Neural progenitor cell (in vitro differentiated cells): ENCODE measurements around the gene UMAD1. TPM values are rescaled to one million over a fixed set of nuclear protein-coding genes. Genes with fewer than 3 reads are reported as not detected.
A peak's percentile ranks its signal among the peaks of the same experiment; 100 is the strongest.

Experiments
- DNase-seq: peaks from one replicate; pipeline ENCODE4 v3.0.0-alpha.2; 2016; ENCODE audit warnings: low spot score
- H2AFZ ChIP-seq: fragments of 200-600 bp; sonication (generic); replicated peaks from 2 replicates; pipeline ENCODE4 v1.6.1; 2016; ENCODE audit warnings: antibody characterized with exemption
- H3F3A ChIP-seq: fragments of 200-600 bp; sonication (generic); 2 replicates; pipeline ENCODE4 v1.6.1; 2016; ENCODE audit warnings: antibody characterized with exemption, low read depth
- H3K27ac ChIP-seq: fragments of 200-600 bp; sonication (generic); 2 replicates; pipeline ENCODE4 v1.5.1; 2016; ENCODE audit warnings: mild to moderate bottlenecking
- H3K27me3 ChIP-seq: fragments of 200-600 bp; sonication (generic); 2 replicates; pipeline ENCODE4 v1.6.1; 2016; ENCODE audit warnings: mild to moderate bottlenecking, moderate library complexity
- H3K36me3 ChIP-seq: fragments of 200-600 bp; sonication (generic); 2 replicates; pipeline ENCODE4 v1.5.1; 2016
- H3K4me1 ChIP-seq: fragments of 200-600 bp; sonication (generic); 2 replicates; pipeline ENCODE4 v1.6.1; 2016; ENCODE audit warnings: mixed run types
- H3K4me2 ChIP-seq: fragments of 200-600 bp; sonication (generic); 2 replicates; pipeline ENCODE4 v1.6.1; 2016
- H3K4me3 ChIP-seq: fragments of 200-600 bp; sonication (generic); 2 replicates; pipeline ENCODE4 v1.5.1; 2016
- H3K79me2 ChIP-seq: fragments of 200-600 bp; sonication (generic); 2 replicates; pipeline ENCODE4 v1.6.1; 2016; ENCODE audit warnings: low read depth
- H3K9ac ChIP-seq: fragments of 200-600 bp; sonication (generic); 2 replicates; pipeline ENCODE4 v1.6.1; 2016
- H3K9me3 ChIP-seq: fragments of 200-600 bp; sonication (generic); 2 replicates; pipeline ENCODE4 v1.5.1; 2016; ENCODE audit warnings: low read depth
- H4K20me1 ChIP-seq: fragments of 200-600 bp; sonication (generic); 2 replicates; pipeline ENCODE4 v1.6.1; 2016; ENCODE audit warnings: low read depth
- H3K27ac Mint-ChIP-seq: 3 replicates; pipeline ENCODE4 v1.8.0; 2021; ENCODE audit warnings: mixed read lengths
- H3K27me3 Mint-ChIP-seq: 2 replicates; pipeline ENCODE4 v1.8.0; 2022; ENCODE audit warnings: low read depth, mild to moderate bottlenecking, inconsistent platforms, moderate library complexity, mixed read lengths; ENCODE audit not compliant: insufficient read depth
- H3K36me3 Mint-ChIP-seq: 3 replicates; pipeline ENCODE4 v1.8.0; 2021; ENCODE audit warnings: mixed read lengths
- H3K4me1 Mint-ChIP-seq: 3 replicates; pipeline ENCODE4 v1.8.0; 2021; ENCODE audit warnings: mixed read lengths
- H3K4me3 Mint-ChIP-seq: 3 replicates; pipeline ENCODE4 v1.8.0; 2021; ENCODE audit warnings: mild to moderate bottlenecking, moderate library complexity, mixed read lengths
- H3K9me3 Mint-ChIP-seq: 3 replicates; pipeline ENCODE4 v1.8.0; 2020; ENCODE audit warnings: mixed read lengths
- CTCF ChIP-seq: fragments of 200-600 bp; sonication (generic); IDR thresholded peaks from 2 replicates; pipeline ENCODE4 v1.5.1; 2017; ENCODE audit warnings: antibody characterized with exemption, mild to moderate bottlenecking
- EZH2 ChIP-seq: fragments of 200-600 bp; sonication (generic); IDR thresholded peaks from 2 replicates; pipeline ENCODE4 v1.6.1; 2017; ENCODE audit warnings: antibody characterized with exemption, mild to moderate bottlenecking, moderate library complexity
- EZH2phosphoT487 ChIP-seq: fragments of 200-600 bp; sonication (generic); IDR thresholded peaks from 2 replicates; pipeline ENCODE4 v1.6.1; 2017; ENCODE audit warnings: antibody characterized with exemption
- total RNA-seq: library from RNA; depleted of rRNA; stranded (reverse); fragments of >200 nt; gene quantifications from 2 replicates; pipeline ENCODE4 v1.2.3, GENCODE V29; 2015; ENCODE audit warnings: low replicate concordance

UMAD1 gene
- total RNA-seq, 1 donor from 2014 or later, result 23.0 TPM

DNA sequence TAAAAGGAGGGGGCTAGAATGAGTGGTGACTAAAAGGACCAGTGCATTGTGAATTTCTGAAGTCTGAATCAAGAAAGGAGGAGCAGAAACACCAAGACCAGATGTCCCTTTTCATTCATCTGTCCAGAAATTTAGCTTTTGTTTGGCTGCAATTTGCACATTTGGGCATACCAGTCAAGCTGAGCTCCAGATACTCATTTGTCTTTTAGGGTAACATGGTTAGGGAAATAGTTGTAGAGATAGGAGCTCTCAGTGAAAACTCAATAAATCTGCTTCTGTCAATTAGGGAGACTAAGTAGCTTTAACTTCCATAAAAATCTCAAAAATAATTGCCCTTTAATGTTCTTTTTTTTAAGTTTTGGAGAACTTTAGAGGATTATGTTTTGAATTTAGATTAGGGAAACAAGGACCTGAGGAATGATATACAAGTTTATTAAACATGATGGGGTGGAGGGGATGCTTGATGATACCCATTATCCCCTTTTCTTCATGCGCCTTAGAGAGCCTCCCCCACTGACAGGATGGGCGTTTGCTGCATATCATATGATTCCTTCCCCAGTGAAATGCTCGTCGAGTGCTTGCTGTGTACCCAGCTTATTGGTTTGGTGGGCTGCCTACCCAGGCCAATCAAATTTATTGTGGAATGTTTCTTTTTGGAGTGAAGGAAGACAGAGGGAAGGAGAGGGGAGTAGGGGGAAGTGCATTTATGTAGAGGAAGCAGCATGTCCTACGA is 128.6 kb downstream of the UMAD1 start:
- Histone ChIP-seq H3K27ac (no peak overlapping the region), H3K9ac (no peak overlapping the region), H3K79me2 (no peaks in the 10 kb centered on the region), H3K9me3 (no peaks in the 10 kb centered on the region), H3K4me3 (no peak overlapping the region), H3K27me3 (no peaks in the 10 kb centered on the region), H3K4me1 (peaks cover 9% of the 10 kb centered on the region), H2AFZ (no peak overlapping the region), H3K36me3 (no peaks in the 10 kb centered on the region), H3F3A (no peaks in the 10 kb centered on the region), H3K4me2 (no peak overlapping the region), H4K20me1 (no peaks in the 10 kb centered on the region)
- H3K27me3 Mint-ChIP-seq, result no peaks in the 10 kb centered on the region
- no peaks in the 10 kb centered on the region for H3K36me3 Mint-ChIP-seq
- TF ChIP-seq EZH2phosphoT487 (no peak), CTCF (no peak), EZH2 (no peak)
- H3K4me3 Mint-ChIP-seq, result no peak overlapping the region
- H3K4me1 Mint-ChIP-seq, result peaks cover 7% of the 10 kb centered on the region
- DNase-seq, result no peak
- H3K9me3 Mint-ChIP-seq, result no peaks in the 10 kb centered on the region
- peak overlapping the region; percentile 15 for H3K27ac Mint-ChIP-seq

GRCh38 chr7:7769710-7770627 is 129.4 kb downstream of the UMAD1 start:
- no peaks in the 10 kb centered on the region for H3K9me3 Mint-ChIP-seq
- no peaks in the 10 kb centered on the region for H3K27me3 Mint-ChIP-seq
- no peaks in the 10 kb centered on the region for H4K20me1 ChIP-seq
- H3K9me3 ChIP-seq, result no peaks in the 10 kb centered on the region
- no peak overlapping the region for H2AFZ ChIP-seq
- H3K4me1 ChIP-seq, result peaks cover 9% of the 10 kb centered on the region
- H3K27ac Mint-ChIP-seq, result no peak overlapping the region
- H3K79me2 ChIP-seq, result no peaks in the 10 kb centered on the region
- H3K4me1 Mint-ChIP-seq, result peaks cover 7% of the 10 kb centered on the region
- H3K27ac ChIP-seq, result no peak overlapping the region
- no peaks in the 10 kb centered on the region for H3K36me3 Mint-ChIP-seq
- H3K27me3 ChIP-seq, result no peaks in the 10 kb centered on the region
- H3K36me3 ChIP-seq, result no peaks in the 10 kb centered on the region
- no peak overlapping the region for H3K4me3 Mint-ChIP-seq
- TF ChIP-seq CTCF, result no peak
- TF ChIP-seq EZH2, result no peak
- TF ChIP-seq EZH2phosphoT487, result no peak
- H3K9ac ChIP-seq, result no peak overlapping the region
- DNase-seq, result no peak
- no peak overlapping the region for H3K4me3 ChIP-seq
- no peak overlapping the region for H3K4me2 ChIP-seq
- no peaks in the 10 kb centered on the region for H3F3A ChIP-seq

DNA sequence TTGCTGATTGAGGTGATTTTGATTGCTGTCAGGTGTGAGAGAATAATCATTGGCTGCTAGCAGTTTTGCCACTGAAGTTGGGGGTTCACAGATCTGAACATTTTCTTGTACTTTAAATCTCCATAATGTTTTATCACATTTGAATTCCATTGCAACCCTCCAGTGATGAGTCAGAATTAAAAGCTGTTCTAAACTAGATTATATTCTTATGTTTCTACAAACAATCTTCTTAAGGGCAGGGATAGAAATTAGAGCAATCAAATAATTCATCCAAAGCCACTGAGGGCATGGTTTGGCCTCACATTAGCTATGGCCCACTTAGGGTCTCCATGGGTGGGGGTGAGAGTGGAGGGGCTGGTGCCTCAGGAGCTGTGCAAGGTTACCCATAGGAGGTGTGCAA is 130.9 kb downstream of the UMAD1 start:
- no peak for TF ChIP-seq EZH2
- no peak for TF ChIP-seq EZH2phosphoT487
- no peak for TF ChIP-seq CTCF
- H3K36me3 Mint-ChIP-seq, result no peaks in the 10 kb centered on the region
- H3K27ac Mint-ChIP-seq, result no peak overlapping the region
- Histone ChIP-seq H3K4me3 (no peak overlapping the region), H3K4me1 (peaks cover 9% of the 10 kb centered on the region), H2AFZ (no peak overlapping the region), H3K27ac (no peak overlapping the region), H3K9me3 (no peaks in the 10 kb centered on the region), H4K20me1 (no peaks in the 10 kb centered on the region), H3F3A (no peaks in the 10 kb centered on the region), H3K79me2 (no peaks in the 10 kb centered on the region), H3K27me3 (no peaks in the 10 kb centered on the region), H3K9ac (no peak overlapping the region), H3K36me3 (no peaks in the 10 kb centered on the region), H3K4me2 (no peak overlapping the region)
- peaks cover 2% of the 10 kb centered on the region for H3K27me3 Mint-ChIP-seq
- peaks cover 7% of the 10 kb centered on the region for H3K4me1 Mint-ChIP-seq
- no peak for DNase-seq
- H3K4me3 Mint-ChIP-seq, result no peak overlapping the region
- no peaks in the 10 kb centered on the region for H3K9me3 Mint-ChIP-seq
